ENCODE measurements around the gene CD4.
"Not testable (repeated sequence)": the region's sequence is repeated elsewhere in the genome, so short reads cannot be mapped to it uniquely, and the experiment has no call there.

Gene CD4

DNA sequence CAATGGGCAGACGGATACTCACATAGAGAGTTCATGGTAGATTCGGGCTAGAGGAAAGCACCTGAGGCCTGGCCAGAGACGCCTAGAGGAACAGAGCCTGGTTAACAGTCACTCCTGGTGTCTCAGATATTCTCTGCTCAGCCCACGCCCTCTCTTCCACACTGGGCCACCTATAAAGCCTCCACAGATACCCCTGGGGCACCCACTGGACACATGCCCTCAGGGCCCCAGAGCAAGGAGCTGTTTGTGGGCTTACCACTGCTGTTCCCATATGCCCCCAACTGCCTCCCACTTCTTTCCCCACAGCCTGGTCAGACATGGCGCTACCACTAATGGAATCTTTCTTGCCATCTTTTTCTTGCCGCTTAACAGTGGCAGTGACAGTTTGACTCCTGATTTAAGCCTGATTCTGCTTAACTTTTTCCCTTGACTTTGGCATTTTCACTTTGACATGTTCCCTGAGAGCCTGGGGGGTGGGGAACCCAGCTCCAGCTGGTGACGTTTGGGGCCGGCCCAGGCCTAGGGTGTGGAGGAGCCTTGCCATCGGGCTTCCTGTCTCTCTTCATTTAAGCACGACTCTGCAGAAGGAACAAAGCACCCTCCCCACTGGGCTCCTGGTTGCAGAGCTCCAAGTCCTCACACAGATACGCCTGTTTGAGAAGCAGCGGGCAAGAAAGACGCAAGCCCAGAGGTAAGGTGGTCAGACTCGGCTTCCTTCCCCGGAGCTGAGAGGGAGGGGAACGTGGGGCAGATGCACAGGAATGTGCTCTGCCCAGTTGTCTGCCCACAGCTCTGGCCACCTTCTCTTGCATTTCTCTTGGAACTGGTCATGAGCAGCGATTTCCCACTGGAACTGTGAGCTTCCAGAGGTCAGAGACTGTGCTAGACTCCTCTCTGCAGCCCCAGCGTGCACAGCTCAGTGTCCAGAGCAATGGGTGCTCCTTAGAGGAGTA is at the start of gene CD4:
Gene CD4, plus strand, starts transcription at position 557 of the 953 bp plus-strand sequence. CDS start 10,611 bp downstream, outside the sequence.
- DNase-seq = no peak

- not testable (repeated sequence) for DNase-seq
Observed at GRCh38 chr12:6742080-6742479, 47.2 kb upstream of the CD4 start.

DNA sequence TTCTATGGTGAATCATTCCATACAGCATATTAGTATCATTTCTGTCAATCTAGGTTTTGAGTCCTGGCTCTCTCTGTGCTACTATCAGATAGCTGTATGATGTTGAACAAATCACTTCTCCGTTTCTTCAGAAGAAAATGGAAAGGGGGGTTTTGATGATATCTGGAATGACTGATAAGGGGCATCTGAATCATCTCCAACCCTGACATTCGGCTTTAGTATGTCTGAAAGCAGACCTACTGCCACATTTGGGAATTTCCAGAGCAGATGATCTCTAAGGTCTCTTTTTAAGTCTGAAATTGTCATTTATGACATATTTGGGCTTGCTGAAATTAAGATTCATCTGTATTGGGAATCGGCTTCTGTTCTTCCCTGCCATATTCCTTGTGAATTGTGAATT is 46.5 kb upstream of the CD4 start:
- DNase-seq = no peak

- DNase-seq = not testable (repeated sequence)
Observed at GRCh38 chr12:6743300-6743699, 46.0 kb upstream of the CD4 start.

DNA sequence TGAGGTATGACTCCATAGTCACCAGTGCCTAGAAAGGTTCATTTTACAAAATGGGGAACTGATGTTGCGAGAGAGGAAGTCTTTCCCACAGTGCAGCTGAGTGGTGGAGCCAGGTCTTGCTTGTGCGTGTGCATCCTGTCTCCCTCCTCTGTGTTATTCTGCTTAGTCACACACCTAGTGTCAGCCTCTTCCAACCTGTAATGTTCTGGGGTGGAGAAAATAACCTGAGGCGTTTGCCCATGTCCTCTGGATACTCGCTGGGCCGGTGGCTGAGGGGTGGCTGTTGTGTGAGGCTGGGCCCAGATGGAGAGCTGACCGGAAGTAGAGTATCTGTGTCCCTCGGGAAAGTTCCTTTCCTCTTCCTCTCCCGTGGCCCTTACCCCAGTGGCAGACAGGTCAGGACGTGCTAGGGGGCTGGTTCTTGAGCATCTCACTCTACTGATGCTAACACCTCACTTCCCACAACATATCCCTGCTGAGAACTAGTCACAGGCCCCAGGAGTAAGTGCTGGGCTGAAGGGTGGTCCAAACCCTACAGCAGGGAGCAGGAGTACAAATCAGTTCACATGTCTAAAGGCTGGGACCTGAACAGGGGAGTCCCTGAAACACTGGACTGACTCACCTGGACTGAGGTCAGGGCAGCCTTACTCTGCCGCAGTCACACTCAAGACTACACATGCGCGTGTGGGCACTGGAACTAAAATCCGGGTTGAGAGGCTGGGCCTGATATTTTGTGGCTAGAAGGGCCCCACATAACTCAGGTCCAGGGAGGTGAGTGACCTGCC is 43.4 kb upstream of the CD4 start:
- DNase-seq = no peak

DNA sequence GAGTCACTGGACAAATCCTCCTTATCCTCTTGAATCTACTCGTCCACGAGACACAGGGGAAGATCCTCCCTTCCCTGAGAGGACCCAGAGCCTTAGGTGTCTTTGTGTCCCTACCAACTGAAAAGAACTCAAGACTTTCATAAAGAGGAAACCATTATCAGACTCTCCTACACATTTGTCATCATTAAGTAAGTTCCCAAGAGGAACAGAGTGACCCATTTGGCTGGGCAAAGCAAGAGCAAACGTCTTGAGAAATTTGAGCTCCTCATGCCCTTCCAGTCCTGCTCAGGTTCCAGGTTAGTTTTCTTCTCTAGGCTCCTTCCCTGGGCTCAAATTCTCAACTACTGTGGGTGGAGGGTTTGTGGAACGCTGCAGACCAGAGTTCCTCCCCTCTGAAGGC is 42.1 kb upstream of the CD4 start:
- no peak for DNase-seq

GRCh38 chr12:6748761-6749160 is 40.6 kb upstream of the CD4 start:
- DNase-seq = no peak

- no peak for DNase-seq
Observed at GRCh38 chr12:6750506-6750905, 38.8 kb upstream of the CD4 start.

- no peak for DNase-seq
Observed at GRCh38 chr12:6751767-6752166, 37.6 kb upstream of the CD4 start.

DNA sequence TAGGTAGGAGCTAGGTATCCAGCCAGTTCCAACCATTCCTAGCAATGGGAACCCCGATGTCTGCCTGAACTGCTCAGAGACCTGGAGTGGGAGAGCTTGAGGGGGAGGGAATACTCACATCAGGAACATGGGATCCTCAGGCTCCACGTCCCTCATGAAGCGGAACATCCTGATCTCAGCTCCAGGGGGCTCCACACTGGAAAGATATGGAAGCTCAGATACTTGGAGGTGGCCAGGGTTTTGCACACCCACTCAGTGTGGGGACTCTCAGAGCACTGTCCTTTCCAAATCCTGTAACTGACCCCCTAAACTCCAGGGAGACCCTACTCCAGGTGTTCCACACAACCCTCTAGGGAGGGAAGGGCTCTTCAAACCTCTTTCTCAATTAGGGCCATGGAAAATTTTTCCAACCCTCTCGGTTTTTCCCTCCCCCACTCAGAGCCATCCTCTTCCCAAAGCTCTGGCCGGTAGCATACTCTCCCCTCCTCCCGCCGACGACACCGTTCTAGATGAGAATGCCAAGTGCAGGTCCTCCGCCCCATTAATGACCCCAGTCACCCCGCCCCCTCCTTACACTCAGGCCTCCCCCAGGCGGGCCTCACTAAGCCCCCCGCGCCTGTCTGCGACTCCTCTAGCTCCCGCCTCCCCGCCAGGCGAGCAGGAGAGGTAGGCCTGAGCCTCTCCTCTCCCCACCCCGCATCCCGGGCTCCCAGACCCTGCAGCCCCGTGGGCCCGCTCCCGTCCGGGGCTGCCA is 37.0 kb upstream of the CD4 start:
- peak; percentile 38 for DNase-seq

DNA sequence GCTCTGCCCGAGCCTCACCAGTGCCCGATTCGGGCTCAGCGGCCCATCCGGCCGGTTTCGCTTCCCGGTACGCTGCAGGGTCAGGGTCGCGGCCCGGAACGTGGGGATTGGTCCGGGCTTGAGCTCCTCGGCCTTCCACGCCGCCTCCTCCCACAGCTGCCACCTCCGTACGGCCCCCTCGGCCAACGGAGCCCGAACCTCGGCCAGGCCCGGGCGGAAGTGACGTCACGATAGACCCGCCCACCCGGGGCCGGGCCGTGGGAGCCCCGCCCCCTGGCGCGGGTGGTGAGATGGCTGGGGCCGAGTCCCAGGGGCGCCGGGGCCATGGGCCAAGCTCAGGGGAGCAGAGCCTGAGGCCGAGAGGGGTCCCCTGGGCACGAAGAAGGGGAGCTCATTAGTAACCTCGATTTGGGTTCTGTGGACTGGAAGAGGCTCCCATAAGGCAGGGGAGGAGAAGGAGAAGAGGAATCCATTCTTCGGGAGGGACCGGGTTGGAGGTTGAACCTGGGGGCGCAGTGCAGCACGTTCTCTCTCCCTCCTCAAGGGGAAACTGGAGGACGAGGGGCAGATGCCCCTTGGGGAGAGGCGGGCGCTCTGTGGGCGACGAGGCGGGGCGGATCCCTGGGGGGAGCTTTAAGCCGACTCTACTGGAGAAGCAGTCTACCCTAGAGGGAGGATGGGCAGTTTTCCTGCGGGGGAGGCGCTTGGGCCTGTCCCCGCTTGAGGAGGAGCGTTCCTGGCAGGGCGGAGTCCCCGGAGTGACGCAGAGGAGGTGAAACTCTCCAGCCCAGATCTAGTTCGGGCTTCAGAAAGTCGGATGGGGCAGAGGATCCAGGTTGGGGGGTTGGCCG is 36.2 kb upstream of the CD4 start, which contains the start of gene MLF2:
Gene MLF2, minus strand, starts transcription at position 221 of the 851 bp plus-strand sequence. CDS start 807 bp downstream, outside the sequence.
- peak; percentile 97 for DNase-seq

- DNase-seq = no peak
Observed at GRCh38 chr12:6753772-6754356, 35.5 kb upstream of the CD4 start.

DNA sequence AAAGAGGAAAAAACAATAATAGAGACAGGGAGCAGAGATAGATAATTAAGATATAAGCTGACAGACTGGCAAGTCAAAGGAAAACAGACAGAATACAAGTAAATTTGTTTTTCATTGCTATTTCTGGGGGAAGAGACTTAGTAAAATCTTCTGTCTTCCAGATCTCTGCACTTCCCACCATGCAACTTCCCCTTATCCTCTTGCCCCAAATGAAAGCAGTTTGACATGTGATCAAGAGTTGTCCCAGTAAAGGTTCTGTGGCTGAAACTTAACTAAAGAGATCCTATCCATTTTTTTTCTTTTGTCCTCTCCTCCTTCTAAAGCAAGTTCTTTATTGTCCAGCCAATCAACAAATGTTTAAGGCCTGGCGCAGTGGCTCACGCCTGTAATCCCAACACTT is 34.9 kb upstream of the CD4 start:
- DNase-seq = no peak

GRCh38 chr12:6757028-6757690 is 32.2 kb upstream of the CD4 start:
- DNase-seq = no peak

- no peak for DNase-seq
Observed at GRCh38 chr12:6758506-6759095, 30.7 kb upstream of the CD4 start.

DNA sequence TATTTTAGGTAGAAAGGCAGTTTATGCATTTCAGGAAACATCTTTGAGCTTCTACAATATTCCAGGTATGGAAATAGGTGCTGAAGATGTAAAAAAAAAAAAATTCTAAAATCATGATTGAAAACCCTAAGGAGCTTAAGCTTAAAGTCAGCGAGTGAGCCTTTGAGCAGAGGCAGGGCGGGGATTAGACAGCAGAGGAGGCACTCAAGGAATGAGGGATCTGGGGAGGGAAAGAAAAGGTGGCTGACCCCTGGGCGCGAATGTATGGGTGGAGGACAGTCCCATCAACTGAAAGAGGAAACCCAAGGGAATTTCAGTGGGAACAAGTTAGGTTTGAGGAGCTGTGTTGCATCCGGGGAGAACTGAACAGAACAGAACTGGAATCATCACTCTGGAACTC is 29.6 kb upstream of the CD4 start:
- no peak for DNase-seq

DNA sequence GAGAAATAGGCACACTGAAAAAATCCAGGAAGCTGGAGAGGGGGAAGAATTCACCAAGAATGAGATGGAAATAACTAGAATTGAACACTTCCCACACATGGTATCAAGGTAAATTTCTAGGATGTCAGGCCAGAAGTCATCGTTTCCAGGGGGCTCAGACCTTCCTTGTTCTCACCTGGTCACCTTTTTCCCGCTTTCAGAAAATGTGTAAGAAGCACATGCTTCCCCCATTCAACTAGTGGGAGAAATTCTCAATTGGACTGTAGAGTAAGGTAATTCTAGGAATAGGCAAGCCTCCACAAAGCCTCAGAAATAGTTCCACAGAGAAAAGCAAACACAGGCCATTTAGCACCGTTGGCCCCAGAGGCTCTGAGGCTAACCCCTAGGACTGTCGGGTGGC is 25.9 kb upstream of the CD4 start:
- DNase-seq = no peak

GRCh38 chr12:6764011-6764828 is 25.1 kb upstream of the CD4 start:
- DNase-seq = no peak

DNA sequence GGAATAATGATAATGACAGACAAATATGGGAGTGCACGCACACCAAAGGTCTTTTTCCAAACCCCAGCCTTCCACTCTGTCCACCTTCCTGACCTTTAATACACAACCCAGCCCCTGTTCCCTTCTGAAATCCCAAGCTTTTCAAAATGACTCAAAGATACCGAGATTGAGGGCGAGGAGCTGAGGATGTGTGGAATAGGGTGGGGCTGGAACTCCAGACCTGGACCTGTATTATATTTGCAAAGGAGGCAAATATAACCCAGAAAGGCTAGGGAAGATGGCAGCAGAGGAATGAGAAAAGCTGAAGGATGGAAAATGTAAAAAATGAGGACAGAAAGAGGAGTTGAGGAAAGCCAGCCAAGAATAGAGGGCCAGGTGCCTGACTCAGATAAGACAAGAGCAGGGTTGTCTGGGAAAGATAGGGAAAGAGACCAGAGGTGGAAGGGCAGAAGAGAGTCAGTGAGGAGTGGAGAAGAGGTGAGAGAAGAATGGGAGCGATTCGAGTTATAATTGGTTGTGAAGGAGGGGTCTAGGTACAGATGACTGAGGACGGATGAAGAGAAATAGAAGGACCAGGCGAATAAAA is 24.2 kb upstream of the CD4 start:
- DNase-seq = no peak

Measured in activated CD8-positive, alpha-beta memory T cell treated with anti-CD3 and anti-CD28 coated beads, Interleukin-2, amount 50 U/mL, for 4 hours (primary cell).